ENCODE measurements around the gene ZCCHC8.

GRCh38 chr12:122520676-122521075, 19.9 kb upstream of the ZCCHC8 start:
- TF ChIP-seq ZFP3 (CRISPR knock-in tag; IDR thresholded peaks at IDR 0.05) (no peak), ZNF565 (CRISPR knock-in tag; conservative IDR thresholded peaks at IDR 0.05; ENCODE audit: low read depth) (no peak)
- TF ChIP-seq, protein P1, sequence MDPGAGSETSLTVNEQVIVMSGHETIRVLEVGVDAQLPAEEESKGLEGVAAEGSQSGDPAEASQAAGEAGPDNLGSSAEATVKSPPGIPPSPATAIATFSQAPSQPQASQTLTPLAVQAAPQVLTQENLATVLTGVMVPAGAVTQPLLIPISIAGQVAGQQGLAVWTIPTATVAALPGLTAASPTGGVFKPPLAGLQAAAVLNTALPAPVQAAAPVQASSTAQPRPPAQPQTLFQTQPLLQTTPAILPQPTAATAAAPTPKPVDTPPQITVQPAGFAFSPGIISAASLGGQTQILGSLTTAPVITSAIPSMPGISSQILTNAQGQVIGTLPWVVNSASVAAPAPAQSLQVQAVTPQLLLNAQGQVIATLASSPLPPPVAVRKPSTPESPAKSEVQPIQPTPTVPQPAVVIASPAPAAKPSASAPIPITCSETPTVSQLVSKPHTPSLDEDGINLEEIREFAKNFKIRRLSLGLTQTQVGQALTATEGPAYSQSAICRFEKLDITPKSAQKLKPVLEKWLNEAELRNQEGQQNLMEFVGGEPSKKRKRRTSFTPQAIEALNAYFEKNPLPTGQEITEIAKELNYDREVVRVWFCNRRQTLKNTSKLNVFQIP (CRISPR knock-in tag; IDR thresholded peaks at IDR 0.05; ENCODE audit: borderline replicate concordance, low read depth), result no peak
